ENCODE results near the gene LCN12. TPM values are rescaled to one million over a fixed set of nuclear protein-coding genes. Genes with fewer than 3 reads are reported as not detected.
A peak's percentile ranks its signal among the peaks of the same experiment; 100 is the strongest.

Gene LCN12
- total RNA-seq, 3 donors from 2014 or later = 1.8 to 5.6 TPM; not detected in 1

DNA sequence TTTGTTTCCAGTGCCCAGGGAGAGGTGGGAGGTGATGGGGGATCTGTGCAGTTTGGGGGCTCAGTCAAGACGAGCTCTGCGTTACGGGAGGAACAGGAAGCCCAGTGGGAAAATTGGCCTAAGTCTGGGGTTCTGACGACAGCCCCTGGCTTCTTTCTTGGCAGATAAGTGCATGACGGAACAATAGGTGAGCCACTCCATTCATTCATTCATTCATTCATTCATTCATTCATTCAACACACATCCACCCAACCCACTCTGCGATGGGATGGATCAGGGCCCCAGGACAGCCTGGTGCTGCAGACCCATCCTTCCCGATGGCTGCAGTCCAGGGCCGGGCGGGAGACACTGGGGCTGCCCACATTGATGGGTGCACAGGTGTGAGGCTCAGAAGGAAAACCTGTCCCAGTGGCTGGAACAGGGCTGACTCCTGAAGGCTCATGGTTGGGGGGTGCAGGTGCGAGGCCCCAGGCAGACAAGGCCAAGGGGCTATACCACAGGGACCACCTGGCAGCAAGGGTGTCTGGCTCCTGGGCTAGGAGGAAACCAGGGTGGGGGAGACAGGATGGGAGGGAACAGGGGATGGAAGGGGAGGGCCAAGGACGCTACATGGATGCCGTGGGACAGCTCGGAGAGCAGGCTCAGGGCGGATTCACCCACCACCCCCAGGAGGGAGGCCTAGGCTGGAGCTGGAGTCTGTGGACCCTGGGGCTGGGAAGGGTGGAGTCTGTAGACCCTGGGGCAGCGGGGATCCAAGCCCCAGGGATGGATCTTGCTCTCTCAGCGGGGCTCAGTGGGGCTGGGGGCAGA lies 28.8 kb downstream of the LCN12 start:
- no peak overlapping the region for H3K4me3 ChIP-seq
- H3K27me3 ChIP-seq = peaks cover 13 to 28% of the 10 kb centered on the region in 2 donors
- intact Hi-C loops (cut with DNase I; ENCODE audit: low total_unique reads) = no loop called here
- H3K27ac ChIP-seq = peak overlapping the region in 1 of 2 donors; percentile 9
- DNase-seq (ENCODE audit: low spot score in 2 of 2) = no peak
- no peaks in the 10 kb centered on the region for H3K36me3 ChIP-seq
- TF ChIP-seq POLR2A (IDR thresholded peaks at IDR 0.05) (no peak), POLR2AphosphoS5 (IDR thresholded peaks at IDR 0.05) (no peak)
- TF ChIP-seq, protein P1, sequence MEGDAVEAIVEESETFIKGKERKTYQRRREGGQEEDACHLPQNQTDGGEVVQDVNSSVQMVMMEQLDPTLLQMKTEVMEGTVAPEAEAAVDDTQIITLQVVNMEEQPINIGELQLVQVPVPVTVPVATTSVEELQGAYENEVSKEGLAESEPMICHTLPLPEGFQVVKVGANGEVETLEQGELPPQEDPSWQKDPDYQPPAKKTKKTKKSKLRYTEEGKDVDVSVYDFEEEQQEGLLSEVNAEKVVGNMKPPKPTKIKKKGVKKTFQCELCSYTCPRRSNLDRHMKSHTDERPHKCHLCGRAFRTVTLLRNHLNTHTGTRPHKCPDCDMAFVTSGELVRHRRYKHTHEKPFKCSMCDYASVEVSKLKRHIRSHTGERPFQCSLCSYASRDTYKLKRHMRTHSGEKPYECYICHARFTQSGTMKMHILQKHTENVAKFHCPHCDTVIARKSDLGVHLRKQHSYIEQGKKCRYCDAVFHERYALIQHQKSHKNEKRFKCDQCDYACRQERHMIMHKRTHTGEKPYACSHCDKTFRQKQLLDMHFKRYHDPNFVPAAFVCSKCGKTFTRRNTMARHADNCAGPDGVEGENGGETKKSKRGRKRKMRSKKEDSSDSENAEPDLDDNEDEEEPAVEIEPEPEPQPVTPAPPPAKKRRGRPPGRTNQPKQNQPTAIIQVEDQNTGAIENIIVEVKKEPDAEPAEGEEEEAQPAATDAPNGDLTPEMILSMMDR (IDR thresholded peaks at IDR 0.05) = no peak
- H3K9me3 ChIP-seq = no peaks in the 10 kb centered on the region
- no peaks in the 10 kb centered on the region for H3K4me1 ChIP-seq

DNA sequence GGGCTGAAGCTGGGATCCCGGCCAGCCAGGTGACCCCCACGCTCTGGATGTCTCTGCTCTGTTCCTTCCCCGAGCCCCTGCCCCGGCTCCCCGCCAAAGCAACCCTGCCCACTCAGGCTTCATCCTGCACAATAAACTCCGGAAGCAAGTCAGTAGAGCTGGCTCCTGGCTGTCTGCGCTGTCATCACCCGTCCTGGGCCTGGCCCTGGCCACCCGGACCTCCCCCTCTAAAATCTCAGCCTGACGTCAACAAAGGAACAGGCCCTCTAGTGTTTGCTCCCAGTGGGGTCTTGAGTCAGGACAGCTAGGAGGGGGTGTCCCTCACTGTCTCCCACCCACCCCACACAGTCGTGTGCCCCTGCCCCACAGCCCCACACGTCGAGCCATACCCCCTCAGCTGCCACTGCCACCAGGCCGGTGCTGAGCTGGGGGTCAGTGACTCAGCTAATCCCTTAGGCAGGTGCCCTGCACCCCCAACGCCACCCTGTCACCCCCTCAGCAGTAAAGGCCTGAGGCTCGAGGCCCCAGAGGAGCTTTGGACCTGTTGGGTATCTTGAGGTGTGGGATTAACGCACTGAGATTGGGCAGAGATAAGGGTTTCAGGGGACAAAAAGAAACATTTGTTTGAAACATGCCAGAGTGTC lies 29.6 kb downstream of the LCN12 start:
- intact Hi-C loops (cut with DNase I; ENCODE audit: low total_unique reads) = no loop called here
- Histone ChIP-seq H3K4me3 (no peak overlapping the region), H3K4me1 (no peaks in the 10 kb centered on the region), H3K9me3 (no peaks in the 10 kb centered on the region), H3K27me3 (peaks cover 14 to 31% of the 10 kb centered on the region in 2 donors), H3K36me3 (no peaks in the 10 kb centered on the region), H3K27ac (peak overlapping the region in 1 of 2 donors; percentile 9)
- no peak for DNase-seq (ENCODE audit: low spot score in 2 of 2)
- TF ChIP-seq POLR2A (IDR thresholded peaks at IDR 0.05) (no peak), POLR2AphosphoS5 (IDR thresholded peaks at IDR 0.05) (no peak)
- TF ChIP-seq, protein P1 (IDR thresholded peaks at IDR 0.05) = no peak

DNA sequence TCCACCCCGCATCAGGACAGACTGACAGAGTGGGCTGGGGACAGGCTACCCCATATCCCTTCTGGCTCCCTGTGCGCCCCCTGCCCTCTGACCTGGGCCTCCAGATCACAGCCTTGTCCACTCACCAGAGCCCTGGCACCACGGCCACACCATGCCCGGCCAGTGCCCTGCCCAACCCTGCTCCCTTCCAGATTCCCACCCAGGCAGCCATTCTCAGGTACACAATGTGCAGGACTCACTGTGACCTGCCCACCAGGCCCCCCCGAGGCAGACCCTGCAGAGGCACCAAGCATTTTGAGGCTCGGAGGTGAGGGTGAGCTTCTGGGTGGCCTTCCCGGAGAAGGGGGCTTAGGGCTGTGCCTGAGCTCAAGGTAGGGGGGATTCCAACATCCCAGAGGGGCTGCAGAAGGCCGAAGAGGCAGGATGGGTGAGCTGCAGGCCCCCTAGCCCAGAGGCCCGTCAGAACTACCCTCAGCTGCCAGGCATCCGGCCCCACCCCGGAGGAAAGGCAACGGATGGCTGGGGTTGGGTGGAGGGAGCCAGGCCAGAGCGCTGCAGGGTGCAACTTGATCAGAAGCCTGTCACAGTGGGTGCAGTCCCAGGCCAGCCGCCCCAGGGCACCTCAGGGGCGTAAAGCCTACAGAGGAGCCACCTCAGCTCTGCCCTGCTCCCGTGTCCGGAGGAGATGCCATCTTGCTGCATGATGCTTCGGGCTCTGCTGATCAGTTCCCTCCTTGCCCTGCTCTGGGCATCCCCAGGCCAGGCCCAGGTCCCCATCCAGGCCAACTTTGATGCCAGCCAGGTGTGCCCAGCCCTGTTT lies 30.4 kb downstream of the LCN12 start, which contains the start of gene LCNL1:
LCNL1 (plus strand) TSS at position 762 of the 820 bp plus-strand sequence. CDS start 594 bp downstream, outside the sequence.
- H3K36me3 ChIP-seq = no peaks in the 10 kb centered on the region
- TF ChIP-seq, protein P1 (IDR thresholded peaks at IDR 0.05) = no peak
- TF ChIP-seq POLR2AphosphoS5 (IDR thresholded peaks at IDR 0.05) (no peak), POLR2A (IDR thresholded peaks at IDR 0.05) (no peak)
- no peak within 1 kb of the TSS for H3K27ac ChIP-seq
- intact Hi-C loops (cut with DNase I; ENCODE audit: low total_unique reads) = no loop called here
- peaks cover 14 to 31% of the 10 kb centered on the region in 2 donors for H3K27me3 ChIP-seq
- H3K4me1 ChIP-seq = no peaks in the 10 kb centered on the region
- DNase-seq (ENCODE audit: low spot score in 2 of 2) = no peak
- no peak within 1 kb of the TSS for H3K4me3 ChIP-seq
- H3K9me3 ChIP-seq = no peaks in the 10 kb centered on the region

DNA sequence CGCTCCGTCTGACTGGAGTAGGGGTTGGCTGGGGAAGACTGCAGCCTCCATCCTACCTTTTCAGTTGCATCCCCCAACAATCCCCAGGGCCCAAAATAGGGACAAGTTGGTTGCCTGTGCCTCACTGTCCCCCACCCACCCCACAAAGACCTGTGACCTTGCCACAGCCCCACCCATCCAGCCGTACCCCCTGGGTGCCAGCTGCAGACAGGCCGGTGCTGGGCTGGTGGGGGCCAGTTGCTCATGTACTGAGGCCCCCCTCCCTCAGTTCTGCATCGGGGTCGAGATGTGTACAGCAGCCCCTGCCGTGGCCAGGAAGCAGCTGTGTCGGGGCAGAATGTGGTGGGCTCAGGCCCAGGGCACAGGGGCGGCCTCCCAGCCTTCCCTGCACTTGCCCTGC lies 31.1 kb downstream of the LCN12 start:
- TF ChIP-seq POLR2A (IDR thresholded peaks at IDR 0.05) (no peak), POLR2AphosphoS5 (IDR thresholded peaks at IDR 0.05) (no peak)
- TF ChIP-seq, protein P1 (IDR thresholded peaks at IDR 0.05) = no peak
- intact Hi-C loops (cut with DNase I; ENCODE audit: low total_unique reads) = no loop called here
- Histone ChIP-seq H3K4me1 (no peaks in the 10 kb centered on the region), H3K4me3 (no peak overlapping the region), H3K36me3 (no peaks in the 10 kb centered on the region), H3K9me3 (no peaks in the 10 kb centered on the region), H3K27ac (no peak overlapping the region), H3K27me3 (peaks cover 14 to 31% of the 10 kb centered on the region in 2 donors)
- no peak for DNase-seq (ENCODE audit: low spot score in 2 of 2)
